ENCODE data around the gene ZBTB7C.

The ZBTB7C gene

DNA sequence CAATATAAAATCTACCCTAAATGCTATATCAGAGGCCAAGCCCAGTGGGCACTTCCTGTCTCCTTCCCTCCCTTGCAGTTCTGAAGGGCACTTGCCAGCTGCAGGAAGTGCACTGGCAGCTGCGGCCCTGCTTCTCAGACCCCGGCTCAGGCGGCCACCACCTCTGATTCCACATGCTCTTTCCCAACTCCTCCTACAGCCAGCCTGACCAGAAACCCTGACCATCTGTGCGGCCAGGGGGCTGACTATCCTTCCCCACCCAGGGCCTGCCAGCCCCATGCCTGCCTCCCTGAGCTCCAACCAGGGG, 88.6 kb downstream of the ZBTB7C start:
- DNase-seq = no peak

DNA sequence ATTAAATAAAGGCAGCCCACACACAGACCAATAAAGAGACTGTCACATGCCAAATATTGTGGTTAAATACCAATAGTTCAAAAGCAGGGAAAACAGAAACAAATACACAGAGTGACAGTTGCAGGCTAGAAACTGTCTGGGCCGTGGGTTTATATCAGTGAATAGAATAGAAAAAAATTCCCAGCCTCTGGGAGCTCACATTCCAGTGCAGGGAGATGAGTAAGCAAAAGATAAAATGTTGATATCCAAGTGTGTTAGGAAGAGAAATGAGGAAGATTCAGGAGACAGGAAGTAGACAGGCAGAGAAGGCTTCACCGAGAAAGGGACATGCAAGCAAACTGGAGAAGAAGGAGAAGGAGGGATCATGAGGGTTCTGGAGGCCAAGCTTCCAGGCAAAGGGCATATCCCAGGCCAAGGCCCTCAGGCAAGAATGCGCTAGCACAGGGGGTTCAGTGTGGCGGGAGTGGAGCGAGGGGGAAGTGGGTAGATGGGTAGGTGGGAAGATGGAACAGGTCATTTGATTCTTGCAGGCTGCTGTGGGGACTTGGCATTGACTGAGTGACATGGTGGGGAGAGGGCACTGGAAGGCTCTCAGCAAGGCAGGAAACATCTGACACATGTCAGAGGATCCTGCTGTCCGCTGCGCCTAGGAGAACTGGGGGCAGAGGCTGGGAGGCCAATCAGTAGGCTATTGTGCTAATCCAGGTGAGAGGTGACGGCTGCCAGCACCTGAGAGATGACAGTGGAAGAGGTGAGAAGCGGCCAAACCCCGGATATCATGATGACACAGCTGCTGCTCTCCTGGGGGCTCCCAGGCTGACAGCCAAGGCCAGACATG, 89.2 kb downstream of the ZBTB7C start:
- DNase-seq = no peak

DNA sequence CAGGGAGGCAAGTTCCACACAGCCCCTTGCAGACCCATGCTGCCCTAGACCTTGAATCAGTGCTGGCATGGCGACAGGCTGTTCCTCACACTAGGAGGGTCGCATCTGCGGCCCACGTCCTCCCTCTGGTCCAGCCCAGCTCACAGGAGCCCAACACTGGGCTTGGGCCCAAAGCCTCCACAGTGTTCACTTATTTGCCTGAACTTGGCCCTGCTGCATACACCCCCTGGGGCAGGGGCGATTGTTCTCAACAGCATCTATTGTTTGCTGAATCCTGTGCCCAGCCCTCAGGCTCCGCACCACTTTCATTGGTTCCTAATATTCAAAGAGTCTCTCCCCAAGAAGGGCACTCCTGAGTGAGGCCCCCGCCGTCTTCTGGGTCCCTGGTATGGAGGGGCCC, 90.7 kb downstream of the ZBTB7C start:
- DNase-seq = no peak

DNA sequence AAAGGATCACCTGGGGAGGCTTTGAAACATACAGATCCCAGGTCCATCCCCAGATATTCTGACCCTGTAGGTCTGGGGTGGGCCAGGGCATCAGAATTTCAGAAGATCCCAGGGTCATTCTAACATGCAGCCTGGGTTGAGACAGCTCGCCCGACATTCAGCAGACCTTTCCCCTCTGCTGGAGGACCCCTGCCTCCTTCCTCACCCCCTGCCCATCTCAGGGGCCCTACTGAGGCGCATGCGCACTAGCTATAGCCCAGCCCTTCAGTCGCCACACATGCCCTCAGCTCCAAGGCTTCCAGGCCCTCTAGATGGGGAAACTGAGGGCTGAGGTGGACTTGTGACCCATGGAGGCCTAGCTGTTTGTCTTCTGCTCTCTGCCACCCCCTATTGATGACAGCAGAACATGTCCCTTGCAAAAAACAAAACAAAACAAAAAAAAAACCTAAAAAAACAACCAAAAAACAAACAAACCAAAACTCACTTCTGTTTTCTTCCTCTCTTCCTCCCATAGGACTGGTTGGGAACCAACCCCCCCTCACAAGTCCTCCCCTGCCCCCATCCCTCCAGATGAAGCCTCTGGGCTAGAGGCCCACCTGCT, 91.3 kb downstream of the ZBTB7C start:
- DNase-seq = no peak

DNA sequence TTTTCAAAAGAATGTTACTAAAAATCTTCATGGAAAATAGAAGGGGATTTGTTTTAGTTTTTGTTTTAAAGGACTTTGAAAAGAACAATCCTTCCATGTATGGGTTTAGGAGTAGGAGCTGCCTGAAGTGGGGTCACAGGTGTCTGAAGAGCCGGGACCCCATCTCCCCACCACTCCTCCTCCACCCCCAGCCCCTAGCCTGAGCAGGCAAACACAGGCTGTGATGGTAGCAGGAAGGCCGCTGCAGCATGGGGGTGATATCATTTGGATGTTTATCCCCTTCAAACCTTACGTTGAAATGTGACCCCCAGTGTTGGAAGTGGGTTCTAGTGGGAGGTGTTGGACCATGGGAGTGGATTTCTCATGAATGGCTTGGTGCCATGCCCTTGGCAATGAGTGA, 93.0 kb downstream of the ZBTB7C start:
- no peak for DNase-seq

DNA sequence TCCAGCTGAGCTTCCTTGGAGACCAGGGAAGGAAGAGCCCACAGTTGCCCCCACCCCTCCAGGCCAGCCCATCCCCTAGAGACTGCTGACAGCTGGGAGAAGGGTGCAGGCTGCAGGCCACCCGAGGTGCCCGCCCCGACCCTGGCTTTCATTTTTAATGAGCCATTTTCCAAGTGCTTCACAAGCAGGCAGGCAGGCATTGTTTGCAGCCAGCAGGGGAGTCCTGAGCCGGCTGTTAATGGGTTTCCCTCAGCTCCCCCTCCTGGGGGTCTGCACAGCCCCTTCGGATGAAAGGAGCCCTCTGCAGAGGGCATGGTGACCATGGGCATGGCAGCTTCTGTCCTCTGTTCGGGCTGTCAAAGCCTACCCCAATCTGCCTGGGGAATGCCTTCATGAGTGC, 94.5 kb downstream of the ZBTB7C start:
- no peak for DNase-seq

DNA sequence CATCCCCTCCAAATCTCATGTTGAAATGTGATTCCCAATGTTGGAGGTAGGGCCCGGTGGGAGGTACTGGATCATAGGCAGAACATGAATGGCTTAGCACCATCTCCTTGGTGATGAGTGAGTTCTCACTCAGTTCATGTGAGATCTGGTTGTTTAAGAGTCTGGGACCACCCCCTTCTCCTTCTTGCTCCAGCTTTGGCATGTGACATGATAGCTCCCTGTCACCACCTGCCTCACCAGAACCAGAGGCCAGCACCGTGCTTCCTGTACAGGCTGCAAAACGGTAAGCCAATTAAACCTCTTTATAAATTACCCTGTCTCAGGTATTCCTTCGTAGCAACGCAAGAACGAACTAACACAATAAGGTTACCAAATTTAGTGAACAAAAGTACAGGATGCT, 95.4 kb downstream of the ZBTB7C start:
- DNase-seq = no peak

DNA sequence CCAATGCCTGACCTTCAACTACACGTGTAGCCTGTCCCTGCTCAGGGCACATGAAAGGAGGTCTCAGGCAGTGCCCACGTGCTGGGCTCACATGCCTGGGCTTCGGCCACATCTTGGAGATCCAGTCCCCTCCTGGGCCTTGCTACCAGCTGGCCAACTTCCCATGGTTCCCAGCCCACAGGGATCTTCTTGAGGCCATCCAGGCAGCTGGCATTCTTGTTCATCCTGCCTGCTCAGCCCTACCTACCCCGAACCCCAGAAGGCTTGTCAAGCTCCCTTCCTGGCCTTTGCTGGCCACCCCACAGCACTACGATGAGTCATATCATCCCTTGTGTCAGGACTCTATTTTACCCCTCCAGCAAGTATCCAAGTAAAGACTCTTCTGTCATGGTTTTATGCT, 97.1 kb downstream of the ZBTB7C start:
- DNase-seq = no peak

DNA sequence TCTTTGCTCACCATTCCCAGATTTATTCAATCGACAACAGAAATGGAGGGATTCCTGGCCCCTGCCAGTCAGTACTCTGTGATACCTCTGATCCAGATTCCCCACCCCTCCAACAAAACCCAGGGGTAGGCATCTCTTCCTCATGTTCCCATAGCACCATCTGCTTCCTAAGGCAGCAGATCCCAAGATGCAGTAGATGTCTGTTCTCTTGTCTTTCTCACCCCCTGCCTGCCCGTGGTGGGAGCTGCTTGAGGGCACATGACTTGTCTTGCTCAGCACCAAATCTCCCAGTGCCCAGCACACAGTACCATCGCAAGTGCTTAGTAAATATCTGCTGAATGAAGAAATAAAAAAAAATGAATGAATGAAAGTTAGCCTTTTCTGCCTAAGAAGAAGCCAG, 98.2 kb downstream of the ZBTB7C start:
- DNase-seq = no peak

DNA sequence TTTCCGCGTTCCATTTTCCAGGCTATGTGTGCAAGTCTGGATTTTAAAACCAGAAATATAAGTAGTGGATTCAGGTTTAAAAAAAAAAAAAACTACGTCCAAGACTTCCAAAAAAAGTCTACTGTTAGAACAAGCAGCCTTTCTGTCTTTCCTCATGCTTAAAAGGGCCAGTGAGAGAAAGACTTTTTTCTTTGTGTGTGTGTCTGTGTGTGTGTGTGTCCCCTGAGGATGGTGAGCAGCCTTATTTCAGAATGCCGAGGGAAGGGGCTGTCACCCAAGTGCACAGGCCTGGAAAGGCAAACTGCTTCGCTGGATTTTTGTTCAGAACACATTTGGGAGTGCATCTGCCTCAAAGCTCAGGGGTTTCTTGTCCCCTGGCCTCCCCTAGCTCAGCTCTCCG, 98.8 kb downstream of the ZBTB7C start:
- DNase-seq = no peak

DNA sequence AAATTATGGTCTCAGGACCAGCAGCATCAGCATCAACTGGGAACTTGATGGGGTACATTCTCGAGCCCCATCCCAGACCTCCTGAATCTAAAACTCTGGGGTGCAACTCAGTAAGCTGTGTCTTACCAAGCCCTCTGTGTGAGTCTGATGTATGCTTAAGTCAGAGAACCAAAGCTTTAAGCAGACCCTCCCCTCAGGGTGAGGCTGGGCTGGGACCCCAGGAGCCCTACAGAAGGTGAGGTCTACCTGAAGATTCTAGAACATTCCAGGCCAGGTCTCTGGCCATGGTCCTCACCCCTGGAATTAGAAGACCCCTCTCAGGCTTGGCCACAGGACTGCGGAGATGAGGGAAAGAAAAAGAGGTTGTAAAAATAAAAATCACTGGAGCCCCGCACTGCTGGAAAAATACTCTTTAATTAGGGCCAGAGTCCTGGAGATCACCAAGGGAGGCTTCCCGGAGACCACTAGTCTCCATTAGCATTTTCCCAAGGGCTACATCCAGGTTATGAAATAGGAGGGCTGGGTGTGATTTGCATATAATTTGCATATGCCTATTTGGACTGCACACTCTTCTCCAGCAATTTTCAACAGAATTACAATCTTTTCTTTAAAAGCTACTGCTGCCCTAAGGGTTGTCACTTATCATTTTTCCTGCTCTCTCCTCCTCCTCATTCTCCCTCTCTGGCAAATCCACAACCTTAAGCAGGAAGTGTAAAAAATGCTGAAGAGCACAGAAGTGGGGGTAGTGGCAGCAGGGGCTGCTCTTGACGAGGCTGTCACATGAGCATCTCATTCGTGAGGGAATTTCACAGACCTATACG, 100.2 kb downstream of the ZBTB7C start:
- DNase-seq = no peak

DNA sequence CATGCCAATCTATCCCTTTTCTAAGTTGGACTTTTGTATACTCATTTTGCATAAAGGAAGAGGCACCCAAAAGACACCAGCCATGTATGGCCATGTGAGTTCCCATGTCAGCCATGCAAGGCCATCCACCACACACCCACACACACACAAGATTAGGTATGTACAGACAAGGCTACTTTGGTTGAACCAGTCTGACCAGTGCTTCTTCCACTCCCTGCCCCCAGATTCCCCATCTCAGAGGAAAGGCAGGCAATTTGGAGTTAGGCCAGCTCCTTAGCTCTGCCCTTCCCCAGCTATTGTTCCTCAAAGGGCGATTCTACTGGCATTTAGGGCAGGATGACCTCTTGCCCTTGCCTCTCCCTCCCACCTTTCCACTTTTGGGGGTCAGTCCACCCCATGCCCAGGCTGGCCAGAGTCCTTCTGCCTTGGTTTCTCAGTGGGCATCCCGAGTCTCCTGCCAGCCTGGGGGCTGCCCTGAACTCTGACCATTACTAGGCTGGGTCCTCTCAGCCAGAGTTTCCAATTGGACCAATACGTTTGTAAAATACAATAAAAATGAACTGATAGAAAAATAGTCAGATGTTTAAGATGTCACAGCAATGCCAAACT, 101.1 kb downstream of the ZBTB7C start:
- no peak for DNase-seq

DNA sequence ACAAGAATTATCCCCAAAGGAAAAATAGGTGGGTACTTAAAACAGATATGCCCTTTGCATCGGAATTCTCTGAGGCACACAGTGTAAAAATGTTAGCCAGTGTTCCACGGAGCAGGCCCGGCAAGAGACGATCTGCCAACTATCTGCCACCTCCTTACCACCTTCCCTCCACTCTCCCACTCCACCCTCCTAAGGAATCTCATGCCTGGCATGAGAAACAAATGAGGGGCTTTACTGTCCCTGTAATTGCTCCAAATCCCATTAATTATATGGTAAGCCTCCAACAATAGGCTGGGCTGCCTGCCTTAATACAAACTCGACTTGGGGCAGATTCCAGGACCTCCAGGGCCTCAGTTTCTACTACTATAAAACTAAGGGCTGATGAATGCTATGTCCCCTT, 102.3 kb downstream of the ZBTB7C start:
- no peak for DNase-seq

DNA sequence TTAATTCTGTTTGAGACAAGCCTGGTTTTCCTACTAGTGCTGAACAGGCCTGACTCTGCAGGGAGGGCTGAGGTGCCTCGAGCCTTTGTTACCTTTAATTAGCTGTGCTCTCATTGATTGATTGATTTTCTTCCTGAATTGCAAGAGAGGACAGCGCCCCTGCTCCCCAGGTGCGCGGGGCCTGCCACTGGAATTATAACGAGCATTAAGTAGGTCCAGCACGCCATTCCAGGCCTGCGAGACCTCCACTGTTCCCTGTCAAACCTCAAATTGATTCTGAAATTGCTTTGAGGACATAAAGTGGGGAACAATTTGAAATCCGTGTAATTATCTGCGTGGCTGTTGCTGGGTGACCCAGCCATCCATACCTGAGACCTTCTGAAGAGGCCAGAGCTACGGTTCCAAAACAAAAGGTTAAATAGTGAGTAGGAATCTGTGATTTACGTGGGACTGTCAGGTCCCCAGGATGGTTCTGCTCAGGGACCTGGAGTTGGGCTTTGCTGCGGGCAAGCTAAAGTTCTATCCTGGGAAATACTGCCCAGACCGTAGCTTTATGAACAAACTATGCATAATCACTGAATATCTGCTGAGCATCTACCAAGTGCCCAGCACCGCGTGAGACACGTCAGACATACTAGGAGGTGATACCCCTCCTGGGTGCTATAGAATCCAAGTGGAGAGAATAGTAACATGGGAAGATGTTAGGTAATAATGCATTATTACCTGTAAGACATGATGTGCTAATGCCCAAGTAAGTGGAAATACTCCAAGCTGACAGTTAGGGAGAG, 104.1 kb downstream of the ZBTB7C start:
- no peak for DNase-seq

DNA sequence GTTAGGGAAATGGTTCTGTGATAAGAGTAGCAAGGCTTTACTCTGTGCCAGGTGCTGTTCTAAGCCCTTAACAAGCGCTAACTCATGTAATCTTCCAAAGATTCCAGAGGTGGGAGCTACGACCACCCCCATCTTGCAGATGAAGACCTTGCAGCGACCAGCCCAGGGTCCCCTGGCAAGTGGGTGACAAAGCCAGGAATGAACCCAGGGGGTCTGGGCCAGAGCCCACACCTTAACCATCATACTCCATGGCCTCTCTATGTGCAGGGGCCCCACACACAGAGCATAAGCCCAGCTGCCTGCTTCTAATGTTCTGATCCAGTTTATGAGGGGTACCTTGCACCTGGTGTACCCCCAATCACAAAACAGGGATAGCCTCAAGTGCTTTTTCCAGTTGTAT, 105.3 kb downstream of the ZBTB7C start:
- no peak for DNase-seq

DNA sequence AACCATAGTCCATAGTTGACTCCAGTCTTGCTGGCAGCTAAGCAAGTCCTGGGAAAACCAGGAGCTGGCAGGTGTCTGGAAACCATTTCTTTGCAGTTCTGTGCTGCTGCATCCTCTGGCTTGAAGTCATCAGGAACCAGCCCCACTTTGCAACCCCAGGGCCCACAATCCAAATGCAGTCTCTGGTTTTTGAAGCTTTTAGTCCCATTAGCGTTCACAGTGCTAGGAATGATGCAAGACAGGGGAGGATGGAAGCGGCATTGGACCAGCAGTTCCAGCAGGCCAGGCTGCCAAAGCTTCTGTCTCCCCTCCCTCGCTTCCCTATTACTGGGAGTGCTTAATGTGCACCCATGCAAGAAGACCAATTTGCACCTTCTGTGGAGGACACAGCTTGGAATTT, 106.4 kb downstream of the ZBTB7C start:
- DNase-seq = no peak

DNA sequence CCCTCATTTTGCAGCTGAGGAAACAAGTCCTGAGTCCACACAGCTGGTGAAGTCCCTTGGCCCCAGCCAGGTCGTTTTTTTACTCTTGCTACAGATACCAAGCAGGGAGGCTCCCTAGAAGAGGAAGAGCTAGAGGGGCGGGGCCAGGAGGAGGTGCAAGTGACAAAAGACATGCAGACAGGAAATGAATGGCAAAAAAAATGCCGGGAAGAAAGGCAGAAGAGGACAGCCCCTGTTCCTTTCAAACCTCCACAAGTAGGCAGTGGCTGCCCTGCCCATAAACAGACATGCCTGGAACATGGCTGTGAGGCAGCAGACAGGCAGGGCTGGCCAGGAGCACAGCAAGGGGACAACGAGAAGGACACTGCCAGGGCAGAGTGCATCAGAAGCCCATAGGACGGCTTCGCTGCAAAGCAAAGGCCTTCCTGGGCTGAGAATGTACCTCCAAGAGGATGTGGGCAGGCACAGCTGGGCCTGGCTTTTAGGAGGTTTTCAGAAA, 108.7 kb downstream of the ZBTB7C start:
- DNase-seq = no peak

DNA sequence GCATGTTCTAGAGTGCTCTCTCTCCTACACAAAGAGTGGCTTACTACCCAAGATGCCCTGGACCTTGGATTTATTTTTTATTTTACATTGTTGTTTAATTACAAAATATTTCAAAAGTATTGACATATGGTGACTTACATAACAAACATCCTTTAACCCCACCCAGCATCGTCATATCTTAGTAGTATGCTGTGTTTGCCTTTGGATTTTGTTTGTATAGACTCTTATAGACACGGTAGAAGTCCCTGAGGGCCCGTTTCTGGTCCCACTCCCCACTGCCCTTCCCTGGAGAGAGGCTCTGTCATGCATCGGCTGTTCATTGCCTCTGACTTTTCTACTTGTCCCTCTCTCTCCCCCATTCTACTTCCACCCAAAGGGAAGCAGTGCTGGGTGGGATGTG, 112.0 kb downstream of the ZBTB7C start:
- no peak for DNase-seq

DNA sequence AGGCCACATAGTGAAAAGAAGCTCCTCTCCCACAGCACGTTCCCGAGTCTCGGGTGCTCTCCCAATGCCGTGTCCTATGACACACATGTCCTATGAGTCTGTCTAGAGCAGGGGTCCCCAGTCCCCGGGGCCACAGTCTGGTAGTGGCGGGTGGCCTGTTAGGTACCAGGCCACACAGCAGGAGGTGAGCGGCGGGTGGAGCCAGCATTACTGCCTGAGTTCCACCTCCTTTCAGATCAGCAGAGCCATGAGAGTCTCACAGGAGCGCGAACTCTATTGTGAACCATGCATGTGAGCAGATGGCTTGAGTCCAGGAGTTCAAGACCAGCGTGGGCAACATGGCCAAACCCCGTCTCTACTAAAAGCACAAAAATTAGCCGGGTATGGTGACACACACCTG, 112.6 kb downstream of the ZBTB7C start:
- DNase-seq = no peak

DNA sequence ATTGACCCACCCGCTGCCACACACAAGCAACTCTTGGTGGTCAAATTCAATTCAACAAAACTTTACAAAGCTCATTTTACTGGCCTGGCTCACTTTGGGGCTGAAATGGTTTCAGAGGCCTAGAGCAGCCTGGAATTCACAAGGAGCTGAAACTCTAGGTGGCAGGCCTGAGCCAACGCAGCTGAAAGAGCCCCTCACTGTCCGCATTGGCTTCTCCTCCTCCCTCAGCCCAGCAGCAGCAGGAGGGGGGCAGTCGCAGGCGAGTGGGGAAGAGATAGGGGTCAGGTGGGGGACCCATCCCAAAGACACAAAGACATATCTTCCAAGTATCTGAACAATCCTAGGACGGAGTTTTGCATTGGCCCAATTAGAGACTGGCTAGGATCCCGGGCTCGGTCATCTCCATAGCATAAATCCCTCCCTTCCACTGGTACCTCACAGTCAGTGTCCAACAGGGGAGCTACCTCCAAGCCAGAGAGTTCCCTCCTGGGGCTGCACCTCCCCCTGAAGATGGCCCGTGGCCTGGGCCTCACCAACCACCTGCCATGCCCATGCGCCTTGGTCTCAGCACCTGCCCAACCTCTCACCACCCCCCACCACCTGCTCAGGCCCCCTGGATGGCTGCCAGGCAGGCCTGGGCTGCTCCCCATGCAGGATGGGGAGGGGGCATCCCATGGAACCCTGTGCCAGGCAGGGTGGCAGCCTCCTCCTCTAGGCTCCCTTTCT, 113.4 kb downstream of the ZBTB7C start:
- DNase-seq = no peak

DNA sequence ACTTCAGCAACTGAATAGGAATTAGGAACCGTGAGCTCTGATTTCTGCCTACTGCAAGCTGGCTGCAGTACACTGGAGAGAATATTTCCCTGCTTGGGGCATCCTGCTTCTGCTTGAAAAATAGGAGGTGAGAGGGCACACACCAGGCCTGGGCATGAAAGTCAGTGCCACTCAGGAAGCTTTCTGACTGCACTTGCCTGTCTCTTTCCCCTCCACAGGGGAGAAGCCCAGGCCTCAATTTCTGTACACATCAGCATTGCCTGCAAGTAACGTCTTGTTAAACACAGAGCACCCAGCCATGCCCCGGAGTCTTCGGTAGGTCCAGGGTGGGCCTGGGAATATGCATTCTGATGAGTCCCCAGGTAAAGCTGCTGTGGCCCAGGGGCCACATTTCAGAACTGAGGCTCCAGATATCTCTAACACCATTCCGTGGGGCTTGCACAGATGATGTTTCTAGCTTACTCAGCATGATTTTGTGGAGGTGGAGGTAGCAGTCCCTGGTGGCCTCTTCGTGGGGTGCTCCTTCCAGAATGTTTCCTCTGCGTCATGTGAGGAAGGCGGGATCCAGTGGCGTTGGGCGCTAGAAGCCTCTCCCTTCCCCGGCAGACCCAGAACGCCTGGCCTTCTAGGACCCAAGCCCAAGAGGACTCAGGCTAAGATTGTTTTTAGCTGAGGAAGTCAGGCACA, 114.1 kb downstream of the ZBTB7C start:
- no peak for DNase-seq
